Measurements from ENCODE around the gene MPC2.

- TF ChIP-seq, protein P1, sequence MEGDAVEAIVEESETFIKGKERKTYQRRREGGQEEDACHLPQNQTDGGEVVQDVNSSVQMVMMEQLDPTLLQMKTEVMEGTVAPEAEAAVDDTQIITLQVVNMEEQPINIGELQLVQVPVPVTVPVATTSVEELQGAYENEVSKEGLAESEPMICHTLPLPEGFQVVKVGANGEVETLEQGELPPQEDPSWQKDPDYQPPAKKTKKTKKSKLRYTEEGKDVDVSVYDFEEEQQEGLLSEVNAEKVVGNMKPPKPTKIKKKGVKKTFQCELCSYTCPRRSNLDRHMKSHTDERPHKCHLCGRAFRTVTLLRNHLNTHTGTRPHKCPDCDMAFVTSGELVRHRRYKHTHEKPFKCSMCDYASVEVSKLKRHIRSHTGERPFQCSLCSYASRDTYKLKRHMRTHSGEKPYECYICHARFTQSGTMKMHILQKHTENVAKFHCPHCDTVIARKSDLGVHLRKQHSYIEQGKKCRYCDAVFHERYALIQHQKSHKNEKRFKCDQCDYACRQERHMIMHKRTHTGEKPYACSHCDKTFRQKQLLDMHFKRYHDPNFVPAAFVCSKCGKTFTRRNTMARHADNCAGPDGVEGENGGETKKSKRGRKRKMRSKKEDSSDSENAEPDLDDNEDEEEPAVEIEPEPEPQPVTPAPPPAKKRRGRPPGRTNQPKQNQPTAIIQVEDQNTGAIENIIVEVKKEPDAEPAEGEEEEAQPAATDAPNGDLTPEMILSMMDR (IDR thresholded peaks at IDR 0.05), result no peak
- TF ChIP-seq POLR2A (IDR thresholded peaks at IDR 0.05), result no peak
Observed at GRCh38 chr1:167938080-167938636, 1.3 kb upstream of the MPC2 start.
